Tibial nerve (tissue), 4 donors: ENCODE results near the gene MCM3AP. TPM values are rescaled to one million over a fixed set of nuclear protein-coding genes. Genes with fewer than 3 reads are reported as not detected.

Experiments
- DNase-seq, 2 donors: peaks; one replicate each; pipeline ENCODE4 v3.0.0-alpha.2; 2019; ENCODE audit warnings: low spot score in 2 of 2
- H3K27ac ChIP-seq, 4 donors: fragments of 200-600 bp; sonication (generic) in 3 of 4; one replicate each; pipeline ENCODE4 v1.5.1; 2017 to 2019; ENCODE audit warnings: mild to moderate bottlenecking in 1 of 4
- H3K27me3 ChIP-seq, 2 donors: fragments of 200-600 bp; sonication (generic) in 1 of 2; one replicate each; pipeline versions ENCODE4 v1.5.1 to v1.6.0; 2017 to 2019
- H3K36me3 ChIP-seq, 3 donors: fragments of 200-600 bp; sonication (generic); one replicate each; pipeline ENCODE4 v1.5.1; 2018 to 2019
- H3K4me1 ChIP-seq, 4 donors: fragments of 200-600 bp; sonication (generic) in 3 of 4; one replicate each; pipeline ENCODE4 v1.5.1; 2017 to 2019
- H3K4me3 ChIP-seq, 4 donors: fragments of 200-600 bp; sonication (generic) in 3 of 4; one replicate each; pipeline ENCODE4 v1.5.1; 2017 to 2019; ENCODE audit warnings: mild to moderate bottlenecking in 1 of 4, moderate library complexity in 1 of 4
- H3K9me3 ChIP-seq, 4 donors: fragments of 200-600 bp; sonication (generic) in 3 of 4; one replicate each; pipeline ENCODE4 v1.5.1; 2017 to 2019
- EP300 ChIP-seq, 2 donors: sonication (generic); formaldehyde crosslinking; IDR thresholded peaks; one replicate each; pipeline ENCODE4 v1.6.1; 2017; ENCODE audit warnings: antibody characterized with exemption in 2 of 2, mild to moderate bottlenecking in 1 of 2
- POLR2A ChIP-seq, 2 donors: fragments of 450-650 bp; IDR thresholded peaks; one replicate each; pipeline ENCODE4 v1.6.1; 2017; ENCODE audit warnings: antibody characterized with exemption in 2 of 2, mild to moderate bottlenecking in 2 of 2, moderate library complexity in 2 of 2
- WGBS, 2 donors: methylation state at CpG; one replicate each; pipeline ENCODE4 v1.1.5; 2018; 5-methylcytosine and 5-hydroxymethylcytosine counted together
- total RNA-seq, 4 donors: library from RNA; depleted of rRNA; stranded (reverse); fragments of >200 nt; gene quantifications; one replicate each; pipeline ENCODE4 v1.1.0, GENCODE V29; 2016
- TF ChIP-seq, protein P1 (sequence below), 5 experiments: fragments of 200-600 bp in 3 of 5; fragments of 450-650 bp in 2 of 5; sonication (generic) in 3 of 5; IDR thresholded peaks; one replicate each; pipeline ENCODE4 v1.5.1; 2016 to 2019; ENCODE audit warnings: antibody characterized with exemption in 5 of 5, mild to moderate bottlenecking in 3 of 5, moderate library complexity in 2 of 5

Gene MCM3AP
- total RNA-seq: 100 to 1,000 TPM; 112 to 180 (median 146) TPM

DNA sequence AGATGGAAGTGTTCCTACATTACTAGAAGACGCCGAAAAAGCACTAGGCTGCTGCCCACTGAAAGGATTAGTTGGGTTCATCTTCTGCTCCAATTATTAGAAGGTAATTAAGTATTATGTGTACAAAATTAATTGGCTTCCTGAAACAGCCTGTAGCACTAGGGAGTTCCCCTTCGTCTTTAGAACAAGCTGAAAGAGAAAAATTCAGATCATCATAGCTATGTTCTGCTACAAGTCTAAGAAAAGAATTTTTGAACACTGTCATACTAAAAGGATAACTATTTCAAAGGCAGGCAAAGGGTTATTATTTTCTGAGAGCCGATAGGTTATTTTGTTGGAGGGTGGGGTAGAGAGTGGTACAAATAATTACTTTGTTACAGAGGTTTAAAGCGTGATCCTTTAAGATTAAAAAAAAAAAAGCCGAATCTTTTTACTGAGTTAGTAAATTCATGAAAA is at the start of gene MCM3AP:
Gene MCM3AP, minus strand, starts transcription at position 406 of the 456 bp plus-strand sequence. Its CDS starts 325 bp downstream, at position 81.
- no peak for DNase-seq
- TF ChIP-seq POLR2A (IDR thresholded peaks at IDR 0.05) (no peak), EP300 (IDR thresholded peaks at IDR 0.05) (no peak)
- TF ChIP-seq, protein P1, sequence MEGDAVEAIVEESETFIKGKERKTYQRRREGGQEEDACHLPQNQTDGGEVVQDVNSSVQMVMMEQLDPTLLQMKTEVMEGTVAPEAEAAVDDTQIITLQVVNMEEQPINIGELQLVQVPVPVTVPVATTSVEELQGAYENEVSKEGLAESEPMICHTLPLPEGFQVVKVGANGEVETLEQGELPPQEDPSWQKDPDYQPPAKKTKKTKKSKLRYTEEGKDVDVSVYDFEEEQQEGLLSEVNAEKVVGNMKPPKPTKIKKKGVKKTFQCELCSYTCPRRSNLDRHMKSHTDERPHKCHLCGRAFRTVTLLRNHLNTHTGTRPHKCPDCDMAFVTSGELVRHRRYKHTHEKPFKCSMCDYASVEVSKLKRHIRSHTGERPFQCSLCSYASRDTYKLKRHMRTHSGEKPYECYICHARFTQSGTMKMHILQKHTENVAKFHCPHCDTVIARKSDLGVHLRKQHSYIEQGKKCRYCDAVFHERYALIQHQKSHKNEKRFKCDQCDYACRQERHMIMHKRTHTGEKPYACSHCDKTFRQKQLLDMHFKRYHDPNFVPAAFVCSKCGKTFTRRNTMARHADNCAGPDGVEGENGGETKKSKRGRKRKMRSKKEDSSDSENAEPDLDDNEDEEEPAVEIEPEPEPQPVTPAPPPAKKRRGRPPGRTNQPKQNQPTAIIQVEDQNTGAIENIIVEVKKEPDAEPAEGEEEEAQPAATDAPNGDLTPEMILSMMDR (IDR thresholded peaks at IDR 0.05): no peak
- Histone ChIP-seq H3K27ac (peak within 1 kb of the TSS; percentile 80 to 95 (median 91)), H3K27me3 (no peaks in the 10 kb centered on the region), H3K9me3 (no peaks in the 10 kb centered on the region), H3K36me3 (peaks cover 0 to 45% (median 5%) of the 10 kb centered on the region in 3 donors), H3K4me3 (peak within 1 kb of the TSS; percentile 56 to 95 (median 83)), H3K4me1 (peaks cover 0 to 57% (median 43%) of the 10 kb centered on the region in 4 donors)
- WGBS, 2 donors: 28 to 32% methylated on average over 6 of the region's 6 CpGs

- Histone ChIP-seq H3K36me3 (peaks cover 0 to 92% (median 16%) of the 10 kb centered on the region in 3 donors), H3K9me3 (no peaks in the 10 kb centered on the region), H3K27me3 (no peaks in the 10 kb centered on the region), H3K4me1 (no peaks in the 10 kb centered on the region), H3K4me3 (no peak overlapping the region), H3K27ac (no peak overlapping the region)
- TF ChIP-seq, protein P1 (IDR thresholded peaks at IDR 0.05): no peak
- no peak for TF ChIP-seq EP300 (IDR thresholded peaks at IDR 0.05)
- no peak for TF ChIP-seq POLR2A (IDR thresholded peaks at IDR 0.05)
- 85 to 89% methylated on average over 12 of the region's 12 CpGs for WGBS, 2 donors
- DNase-seq: no peak
These were observed 49.1 kb upstream of the MCM3AP start for GRCh38 chr21:46334351-46335140.

- DNase-seq: no peak
- Histone ChIP-seq H3K36me3 (peaks cover 0 to 68% (median 3%) of the 10 kb centered on the region in 3 donors), H3K4me3 (no peak overlapping the region), H3K4me1 (peaks cover 0 to 13% (median 0%) of the 10 kb centered on the region in 4 donors), H3K9me3 (no peaks in the 10 kb centered on the region), H3K27me3 (no peaks in the 10 kb centered on the region), H3K27ac (no peak overlapping the region)
- WGBS, 2 donors: 96 to 100% methylated on average over 2 of the region's 2 CpGs
- TF ChIP-seq EP300 (IDR thresholded peaks at IDR 0.05) (no peak), POLR2A (IDR thresholded peaks at IDR 0.05) (no peak)
- TF ChIP-seq, protein P1 (IDR thresholded peaks at IDR 0.05): no peak
These were observed 44.4 kb upstream of the MCM3AP start for GRCh38 chr21:46329796-46330195.

DNA sequence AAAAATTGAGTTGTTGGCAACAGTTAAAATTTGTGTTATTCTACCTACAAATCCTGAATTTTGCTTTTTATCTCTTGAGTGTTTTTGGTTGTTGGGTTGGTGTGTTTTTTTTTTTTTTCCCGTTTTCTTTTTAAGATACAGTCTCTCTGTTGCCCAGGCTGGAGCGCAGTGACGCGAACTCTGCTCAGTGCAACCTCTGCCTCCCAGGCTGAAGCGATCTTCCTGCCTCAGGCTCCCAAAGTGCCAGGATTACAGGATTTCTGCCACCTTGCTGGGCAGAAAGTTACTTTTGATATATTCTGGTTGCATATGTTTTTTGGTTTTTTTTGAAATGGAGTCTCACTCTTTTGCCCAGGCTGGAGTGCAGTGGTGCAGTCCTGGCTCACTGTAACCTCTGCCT is 42.7 kb upstream of the MCM3AP start:
- DNase-seq: no peak
- TF ChIP-seq, protein P1 (IDR thresholded peaks at IDR 0.05): no peak
- TF ChIP-seq EP300 (IDR thresholded peaks at IDR 0.05) (no peak), POLR2A (IDR thresholded peaks at IDR 0.05) (no peak)
- peaks cover 0 to 15% (median under 1%) of the 10 kb centered on the region in 4 donors for H3K4me1 ChIP-seq
- no peak overlapping the region for H3K27ac ChIP-seq
- WGBS, 2 donors: 78 to 79% methylated on average over 5 of the region's 5 CpGs
- H3K9me3 ChIP-seq: no peaks in the 10 kb centered on the region
- H3K4me3 ChIP-seq: no peak overlapping the region
- H3K36me3 ChIP-seq: peaks cover 0 to 53% (median 3%) of the 10 kb centered on the region in 3 donors
- no peaks in the 10 kb centered on the region for H3K27me3 ChIP-seq

GRCh38 chr21:46327711-46328110 is 42.3 kb upstream of the MCM3AP start:
- peaks cover 0 to 20% (median 5%) of the 10 kb centered on the region in 4 donors for H3K4me1 ChIP-seq
- WGBS, 2 donors: 78 to 95% methylated on average over 4 of the region's 4 CpGs
- peaks cover 0 to 48% (median 3%) of the 10 kb centered on the region in 3 donors for H3K36me3 ChIP-seq
- TF ChIP-seq POLR2A (IDR thresholded peaks at IDR 0.05) (no peak), EP300 (IDR thresholded peaks at IDR 0.05) (no peak)
- TF ChIP-seq, protein P1 (IDR thresholded peaks at IDR 0.05): no peak
- H3K27me3 ChIP-seq: no peaks in the 10 kb centered on the region
- H3K4me3 ChIP-seq: no peak overlapping the region
- DNase-seq: no peak
- no peak overlapping the region for H3K27ac ChIP-seq
- H3K9me3 ChIP-seq: no peaks in the 10 kb centered on the region
